ENCODE data around the gene KANK4. TPM values are rescaled to one million over a fixed set of nuclear protein-coding genes. Genes with fewer than 3 reads are reported as not detected.
"Not testable (repeated sequence)": the region's sequence is repeated elsewhere in the genome, so short reads cannot be mapped to it uniquely, and the experiment has no call there.

Gene KANK4
- polyA plus RNA-seq, 12 donors: 8.4 to 12.1 (median 10.5) TPM; not detected in 1

- peak; percentile 66 for DNase-seq
Measured at GRCh38 chr1:62274496-62275485, 44.4 kb downstream of the KANK4 start.

GRCh38 chr1:62273953-62274352 lies 45.3 kb downstream of the KANK4 start:
- DNase-seq: no peak

- no peak for DNase-seq
Measured at GRCh38 chr1:62271948-62272728, 47.1 kb downstream of the KANK4 start.

GRCh38 chr1:62271134-62271533 lies 48.1 kb downstream of the KANK4 start:
- no peak for DNase-seq

GRCh38 chr1:62269851-62270495 lies 49.3 kb downstream of the KANK4 start:
- no peak for DNase-seq

GRCh38 chr1:62269439-62269838 lies 49.8 kb downstream of the KANK4 start:
- no peak for DNase-seq

GRCh38 chr1:62268315-62268714 lies 50.9 kb downstream of the KANK4 start:
- DNase-seq: no peak

GRCh38 chr1:62265956-62266935 lies 53.0 kb downstream of the KANK4 start:
- DNase-seq: no peak

- DNase-seq: no peak
Measured at GRCh38 chr1:62263814-62264353, 55.4 kb downstream of the KANK4 start.

- DNase-seq: no peak
Measured at GRCh38 chr1:62263006-62263813, 56.0 kb downstream of the KANK4 start.

GRCh38 chr1:62260688-62261087 lies 58.5 kb downstream of the KANK4 start:
- DNase-seq: no peak

- no peak for DNase-seq
Measured at GRCh38 chr1:62259551-62259950, 59.7 kb downstream of the KANK4 start.

GRCh38 chr1:62250126-62250726 lies 69.0 kb downstream of the KANK4 start:
- no peak for DNase-seq

- DNase-seq: no peak
Measured at GRCh38 chr1:62247391-62248168, 71.7 kb downstream of the KANK4 start.

GRCh38 chr1:62245201-62245600 lies 74.0 kb downstream of the KANK4 start:
- no peak for DNase-seq

GRCh38 chr1:62244380-62244779 lies 74.9 kb downstream of the KANK4 start:
- not testable (repeated sequence) for DNase-seq

GRCh38 chr1:62241371-62242131 lies 77.7 kb downstream of the KANK4 start:
- DNase-seq: no peak
